ENCODE measurements around the gene HLTF. TPM values are rescaled to one million over a fixed set of nuclear protein-coding genes. Genes with fewer than 3 reads are reported as not detected.

The HLTF gene
- total RNA-seq, 4 donors from 2014 or later, result 5.3 to 15.8 (median 8.6) TPM

- no peak for TF ChIP-seq EP300 (IDR thresholded peaks at IDR 0.05)
- TF ChIP-seq, protein P1, sequence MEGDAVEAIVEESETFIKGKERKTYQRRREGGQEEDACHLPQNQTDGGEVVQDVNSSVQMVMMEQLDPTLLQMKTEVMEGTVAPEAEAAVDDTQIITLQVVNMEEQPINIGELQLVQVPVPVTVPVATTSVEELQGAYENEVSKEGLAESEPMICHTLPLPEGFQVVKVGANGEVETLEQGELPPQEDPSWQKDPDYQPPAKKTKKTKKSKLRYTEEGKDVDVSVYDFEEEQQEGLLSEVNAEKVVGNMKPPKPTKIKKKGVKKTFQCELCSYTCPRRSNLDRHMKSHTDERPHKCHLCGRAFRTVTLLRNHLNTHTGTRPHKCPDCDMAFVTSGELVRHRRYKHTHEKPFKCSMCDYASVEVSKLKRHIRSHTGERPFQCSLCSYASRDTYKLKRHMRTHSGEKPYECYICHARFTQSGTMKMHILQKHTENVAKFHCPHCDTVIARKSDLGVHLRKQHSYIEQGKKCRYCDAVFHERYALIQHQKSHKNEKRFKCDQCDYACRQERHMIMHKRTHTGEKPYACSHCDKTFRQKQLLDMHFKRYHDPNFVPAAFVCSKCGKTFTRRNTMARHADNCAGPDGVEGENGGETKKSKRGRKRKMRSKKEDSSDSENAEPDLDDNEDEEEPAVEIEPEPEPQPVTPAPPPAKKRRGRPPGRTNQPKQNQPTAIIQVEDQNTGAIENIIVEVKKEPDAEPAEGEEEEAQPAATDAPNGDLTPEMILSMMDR (IDR thresholded peaks at IDR 0.05), result no peak
- no peak for TF ChIP-seq POLR2A (IDR thresholded peaks at IDR 0.05)
- no peak for TF ChIP-seq POLR2AphosphoS5 (IDR thresholded peaks at IDR 0.05)
- Histone ChIP-seq H3K9me3 (no peaks in the 10 kb centered on the region), H3K27me3 (no peaks in the 10 kb centered on the region), H3K4me1 (peaks cover 7% of the 10 kb centered on the region), H3K36me3 (peaks cover 19% of the 10 kb centered on the region), H3K4me3 (no peak overlapping the region), H3K27ac (no peak overlapping the region)
- no peak for DNase-seq (ENCODE audit: low spot score in 2 of 2)
- WGBS, result 50% methylated on average over 1 of the region's 1 CpG
These were observed 68.1 kb downstream of the HLTF start for GRCh38 chr3:149018247-149018646.

- H3K4me1 ChIP-seq, result peaks cover 7% of the 10 kb centered on the region
- no peaks in the 10 kb centered on the region for H3K9me3 ChIP-seq
- WGBS, result 67% methylated on average over 9 of the region's 9 CpGs
- peaks cover 28% of the 10 kb centered on the region for H3K36me3 ChIP-seq
- H3K27me3 ChIP-seq, result no peaks in the 10 kb centered on the region
- DNase-seq (ENCODE audit: low spot score in 2 of 2), result no peak
- no peak overlapping the region for H3K4me3 ChIP-seq
- H3K27ac ChIP-seq, result peak overlapping the region; percentile 11
- TF ChIP-seq POLR2AphosphoS5 (IDR thresholded peaks at IDR 0.05) (no peak), EP300 (IDR thresholded peaks at IDR 0.05) (no peak), POLR2A (IDR thresholded peaks at IDR 0.05) (no peak)
- TF ChIP-seq, protein P1 (IDR thresholded peaks at IDR 0.05), result no peak
These were observed 69.4 kb downstream of the HLTF start for GRCh38 chr3:149016669-149017541.

- 92% methylated on average over 2 of the region's 2 CpGs for WGBS
- Histone ChIP-seq H3K27ac (no peak overlapping the region), H3K36me3 (peaks cover 33% of the 10 kb centered on the region), H3K9me3 (no peaks in the 10 kb centered on the region), H3K4me3 (no peak overlapping the region), H3K4me1 (peaks cover 7% of the 10 kb centered on the region), H3K27me3 (no peaks in the 10 kb centered on the region)
- DNase-seq (ENCODE audit: low spot score in 2 of 2), result no peak
- TF ChIP-seq POLR2A (IDR thresholded peaks at IDR 0.05) (no peak), POLR2AphosphoS5 (IDR thresholded peaks at IDR 0.05) (no peak), EP300 (IDR thresholded peaks at IDR 0.05) (no peak)
- TF ChIP-seq, protein P1 (IDR thresholded peaks at IDR 0.05), result no peak
These were observed 70.1 kb downstream of the HLTF start for GRCh38 chr3:149016242-149016641.

- WGBS, result 77% methylated on average over 3 of the region's 3 CpGs
- H3K4me1 ChIP-seq, result peaks cover 7% of the 10 kb centered on the region
- DNase-seq (ENCODE audit: low spot score in 2 of 2), result no peak
- H3K27ac ChIP-seq, result no peak overlapping the region
- TF ChIP-seq POLR2A (IDR thresholded peaks at IDR 0.05) (no peak), EP300 (IDR thresholded peaks at IDR 0.05) (no peak), POLR2AphosphoS5 (IDR thresholded peaks at IDR 0.05) (no peak)
- TF ChIP-seq, protein P1 (IDR thresholded peaks at IDR 0.05), result no peak
- no peak overlapping the region for H3K4me3 ChIP-seq
- H3K9me3 ChIP-seq, result no peaks in the 10 kb centered on the region
- no peaks in the 10 kb centered on the region for H3K27me3 ChIP-seq
- H3K36me3 ChIP-seq, result peaks cover 33% of the 10 kb centered on the region
These were observed 70.9 kb downstream of the HLTF start for GRCh38 chr3:149015393-149015792.

GRCh38 chr3:149013726-149014125 lies 72.6 kb downstream of the HLTF start:
- WGBS, result 94% methylated on average over 6 of the region's 6 CpGs
- H3K27ac ChIP-seq, result no peak overlapping the region
- H3K9me3 ChIP-seq, result no peaks in the 10 kb centered on the region
- H3K27me3 ChIP-seq, result no peaks in the 10 kb centered on the region
- peaks cover 44% of the 10 kb centered on the region for H3K36me3 ChIP-seq
- TF ChIP-seq EP300 (IDR thresholded peaks at IDR 0.05), result no peak
- no peak overlapping the region for H3K4me3 ChIP-seq
- DNase-seq (ENCODE audit: low spot score in 2 of 2), result no peak
- peaks cover 7% of the 10 kb centered on the region for H3K4me1 ChIP-seq
